NCI-H460 (cell line): ENCODE data around the gene PSRC1. TPM values are rescaled to one million over a fixed set of nuclear protein-coding genes. Genes with fewer than 3 reads are reported as not detected.
"Not testable (repeated sequence)": the region's sequence is repeated elsewhere in the genome, so short reads cannot be mapped to it uniquely, and the experiment has no call there.

ENCODE experiments used
- DNase-seq: peaks from one replicate; pipeline ENCODE4 v3.0.0-alpha.2; 2016; ENCODE audit warnings: low read depth; ENCODE audit errors: extremely low read depth
- polyA plus RNA-seq: library from polyadenylated mRNA; depleted of rRNA; stranded (reverse); fragments of >200 nt; gene quantifications from 2 replicates; pipeline ENCODE4 v1.2.3, GENCODE V29; 2014; cell fraction: nucleus; rRNA removed
- total RNA-seq: library from RNA; depleted of rRNA; stranded (reverse); fragments of >200 nt; shearing (Covaris generic); gene quantifications from 2 replicates; pipeline ENCODE4 v1.2.3, GENCODE V29; 2014; rRNA removed

Gene PSRC1
- total RNA-seq: 23.1 and 28.0 TPM in 2 replicates
- 121 and 138 TPM in 2 replicates for polyA plus RNA-seq

GRCh38 chr1:109282952-109283747 lies at the start of gene PSRC1:
TSS of gene PSRC1 (minus strand) at chr1:109283145.
- peak; percentile 92 for DNase-seq

- no peak for DNase-seq
Measured at GRCh38 chr1:109331113-109331512, 48.2 kb upstream of the PSRC1 start.

- DNase-seq: no peak
Measured at GRCh38 chr1:109327285-109327684, 44.3 kb upstream of the PSRC1 start.

- DNase-seq: no peak
Measured at GRCh38 chr1:109322974-109323373, 40.0 kb upstream of the PSRC1 start.

- DNase-seq: no peak
Measured at GRCh38 chr1:109319114-109319513, 36.2 kb upstream of the PSRC1 start.

GRCh38 chr1:109316506-109316905 lies 33.6 kb upstream of the PSRC1 start:
- no peak for DNase-seq

GRCh38 chr1:109315288-109315687 lies 32.3 kb upstream of the PSRC1 start:
- DNase-seq: no peak

- DNase-seq: no peak
Measured at GRCh38 chr1:109314795-109315194, 31.9 kb upstream of the PSRC1 start.

- no peak for DNase-seq
Measured at GRCh38 chr1:109312978-109313775, 30.2 kb upstream of the PSRC1 start.

DNA sequence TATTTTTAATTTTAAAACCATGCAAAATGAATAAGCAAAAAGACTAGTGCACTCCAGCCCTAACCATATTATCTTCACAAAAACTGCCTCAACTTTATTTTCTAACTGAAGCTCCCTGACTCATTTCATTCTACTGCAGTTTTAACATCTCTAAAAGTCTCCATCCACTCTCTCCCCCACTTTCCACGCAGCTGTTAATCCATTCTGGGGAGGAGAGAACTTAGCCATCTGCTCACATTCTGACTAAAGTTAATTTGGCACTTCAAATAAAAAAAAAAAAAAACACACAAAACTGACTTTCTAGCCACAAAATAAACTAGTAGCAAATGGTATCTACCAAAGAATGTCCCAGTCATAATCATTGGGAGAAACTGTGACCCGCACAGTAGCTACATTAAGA lies 29.3 kb upstream of the PSRC1 start:
- no peak for DNase-seq

DNA sequence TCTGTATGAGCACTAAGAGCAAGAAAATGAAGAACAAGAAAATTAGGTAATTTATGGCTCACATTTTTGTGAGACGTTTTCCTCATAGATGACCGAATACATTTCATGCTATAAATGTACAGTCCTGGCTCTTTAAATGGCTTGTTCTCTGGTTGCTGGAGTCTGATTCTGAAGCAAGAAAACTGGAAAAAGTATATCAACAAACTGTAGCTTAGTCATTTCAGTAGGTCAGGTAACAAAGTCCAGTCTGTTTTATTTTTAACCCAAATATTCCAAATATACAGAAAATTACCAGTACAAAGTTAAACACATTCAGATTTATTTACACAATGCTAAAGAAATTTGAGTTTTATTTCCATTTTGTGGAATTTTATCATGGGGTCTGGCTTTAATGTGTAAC lies 26.4 kb upstream of the PSRC1 start:
- DNase-seq: no peak

DNA sequence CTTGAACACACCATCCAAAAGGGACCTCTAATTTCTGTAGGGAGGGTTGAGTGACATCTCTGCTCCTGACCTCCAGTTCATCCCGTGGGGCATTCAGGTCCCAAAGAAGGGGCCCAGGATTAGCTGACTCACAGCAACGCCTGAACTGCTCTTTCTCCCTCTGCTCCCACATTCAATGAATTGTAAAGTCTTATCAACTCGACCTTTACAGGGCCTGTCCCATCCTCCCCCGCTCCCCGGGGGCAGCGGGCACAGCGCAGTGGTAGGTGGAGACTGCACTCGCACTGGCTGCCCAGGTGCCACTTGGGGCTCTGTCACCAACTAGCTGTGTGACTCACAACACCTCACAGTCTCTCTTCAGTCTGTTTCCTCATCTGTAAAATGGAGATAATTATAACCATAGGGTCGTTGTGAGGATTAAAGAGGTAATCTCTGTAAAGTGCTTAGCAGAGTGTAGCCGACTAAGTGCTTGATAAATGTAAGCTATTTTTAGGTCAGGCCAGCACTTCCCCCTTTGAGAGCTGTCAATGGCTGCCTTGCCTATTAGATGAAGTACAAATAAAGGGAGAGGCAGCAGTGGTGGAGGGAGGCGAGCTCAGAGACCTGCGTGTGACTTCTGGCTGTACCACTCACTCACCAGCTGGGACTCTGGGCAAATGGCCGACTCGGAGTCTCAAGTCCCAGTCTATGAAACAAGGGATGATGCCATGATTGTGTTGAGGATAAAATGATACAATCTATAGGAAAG lies 24.5 kb upstream of the PSRC1 start:
- DNase-seq: no peak

GRCh38 chr1:109306832-109307273 lies 23.9 kb upstream of the PSRC1 start, which contains the start of gene MYBPHL:
TSS of gene MYBPHL (minus strand) at chr1:109307011. CDS start at chr1:109306991, 20 bp downstream.
- no peak for DNase-seq

DNA sequence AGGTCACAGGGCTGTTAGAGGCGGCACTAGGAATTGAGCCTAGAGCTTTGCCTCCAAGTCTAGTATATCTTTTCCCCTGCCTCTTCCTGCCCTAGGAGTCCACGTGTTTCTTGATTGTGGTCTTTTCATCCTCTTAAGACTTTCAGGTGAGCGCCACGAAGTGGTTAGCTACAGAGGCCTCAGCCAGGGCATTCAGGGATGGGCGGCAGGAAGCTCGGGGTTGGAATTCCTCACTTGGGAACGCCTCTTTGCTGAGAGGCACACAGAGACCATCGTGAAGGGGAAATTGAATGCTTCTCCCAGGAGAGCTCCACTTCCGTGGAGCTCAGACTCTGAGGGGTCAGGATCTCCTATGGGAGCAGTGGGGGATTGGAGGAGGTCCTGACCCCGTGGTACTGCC lies 23.0 kb upstream of the PSRC1 start:
- not testable (repeated sequence) for DNase-seq

GRCh38 chr1:109304226-109304920 lies 21.4 kb upstream of the PSRC1 start:
- no peak for DNase-seq

DNA sequence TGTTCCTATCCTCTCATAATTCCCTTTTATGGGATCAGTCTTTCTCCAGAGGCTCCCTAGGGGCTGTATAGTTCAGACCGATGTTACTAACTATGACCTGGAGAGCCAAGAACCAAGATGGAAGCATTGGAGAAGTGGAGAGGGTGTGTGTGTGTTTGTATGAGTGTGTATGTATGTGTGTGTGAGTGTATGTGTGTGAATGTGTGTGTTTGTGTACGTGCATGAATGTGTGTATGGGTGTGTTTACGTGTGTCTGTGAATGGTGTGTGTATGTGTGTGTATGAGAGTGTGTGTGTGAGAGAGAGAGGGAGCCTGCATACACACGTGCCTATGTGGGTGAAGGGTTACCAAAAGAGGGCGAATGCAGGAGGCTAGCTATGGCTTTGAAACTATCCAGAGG lies 18.9 kb upstream of the PSRC1 start:
- no peak for DNase-seq

GRCh38 chr1:109300650-109301151 lies 17.8 kb upstream of the PSRC1 start:
- no peak for DNase-seq

DNA sequence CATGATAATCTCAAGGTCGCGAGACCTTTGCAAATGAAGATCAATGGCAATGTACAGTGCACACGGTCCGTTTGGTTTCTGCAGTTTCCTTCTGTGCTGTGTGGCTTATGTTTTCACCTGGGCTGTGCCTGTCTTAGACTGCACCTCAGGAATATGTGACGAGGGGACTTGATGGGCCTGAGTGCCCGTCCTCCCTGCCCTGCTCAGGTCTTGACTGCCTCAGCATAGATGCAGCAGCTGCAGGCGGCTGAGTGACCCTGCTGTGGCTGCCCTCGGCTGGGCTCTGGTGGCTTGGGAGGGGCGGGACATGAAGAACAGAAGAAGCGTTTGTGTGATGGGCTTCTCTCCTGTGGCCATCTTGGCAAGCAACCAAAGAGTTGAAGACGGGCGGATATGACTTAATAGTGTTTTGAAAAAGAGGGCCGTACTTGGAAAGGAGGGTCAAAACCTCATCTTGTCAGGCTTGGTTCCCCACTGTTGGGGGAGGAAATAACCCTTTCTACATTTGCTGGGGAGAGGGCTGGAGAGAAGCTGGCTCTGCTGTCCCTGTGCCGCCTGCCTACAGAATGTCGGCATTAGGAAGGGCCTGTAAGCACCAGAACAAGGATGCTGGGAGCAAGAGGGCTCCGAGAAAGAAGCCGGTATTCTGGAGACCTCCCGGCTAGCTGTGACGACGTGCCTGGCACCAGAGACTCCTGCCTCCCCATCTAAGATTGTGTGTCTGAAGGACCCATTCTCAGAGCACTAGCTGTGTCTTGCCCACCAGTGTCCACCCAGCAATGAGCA lies 16.8 kb upstream of the PSRC1 start:
- DNase-seq: no peak
